ENCODE measurements around the gene ELFN1. TPM values are rescaled to one million over a fixed set of nuclear protein-coding genes. Genes with fewer than 3 reads are reported as not detected.

Gene ELFN1
- total and polyA plus RNA-seq, 10 of the 15 experiments (the other 5 are each of a cell fraction or from before 2014, with no cell fraction given), result 0.04 TPM; not detected in 9

GRCh38 chr7:1677206-1678080 is 7.4 kb downstream of the ELFN1 start (continued):
- TF ChIP-seq PAX5 (IDR thresholded peaks at IDR 0.05; ENCODE audit: borderline replicate concordance, low read depth, low read length) (no peak), BMI1 (IDR thresholded peaks at IDR 0.05; ENCODE audit: borderline replicate concordance) (no peak), NFXL1 (IDR thresholded peaks at IDR 0.05; ENCODE audit: borderline replicate concordance) (no peak), FOS (IDR thresholded peaks at IDR 0.05; ENCODE audit: borderline replicate concordance, extremely low read depth, insufficient read length) (no peak)
- TF ChIP-seq, protein P1, sequence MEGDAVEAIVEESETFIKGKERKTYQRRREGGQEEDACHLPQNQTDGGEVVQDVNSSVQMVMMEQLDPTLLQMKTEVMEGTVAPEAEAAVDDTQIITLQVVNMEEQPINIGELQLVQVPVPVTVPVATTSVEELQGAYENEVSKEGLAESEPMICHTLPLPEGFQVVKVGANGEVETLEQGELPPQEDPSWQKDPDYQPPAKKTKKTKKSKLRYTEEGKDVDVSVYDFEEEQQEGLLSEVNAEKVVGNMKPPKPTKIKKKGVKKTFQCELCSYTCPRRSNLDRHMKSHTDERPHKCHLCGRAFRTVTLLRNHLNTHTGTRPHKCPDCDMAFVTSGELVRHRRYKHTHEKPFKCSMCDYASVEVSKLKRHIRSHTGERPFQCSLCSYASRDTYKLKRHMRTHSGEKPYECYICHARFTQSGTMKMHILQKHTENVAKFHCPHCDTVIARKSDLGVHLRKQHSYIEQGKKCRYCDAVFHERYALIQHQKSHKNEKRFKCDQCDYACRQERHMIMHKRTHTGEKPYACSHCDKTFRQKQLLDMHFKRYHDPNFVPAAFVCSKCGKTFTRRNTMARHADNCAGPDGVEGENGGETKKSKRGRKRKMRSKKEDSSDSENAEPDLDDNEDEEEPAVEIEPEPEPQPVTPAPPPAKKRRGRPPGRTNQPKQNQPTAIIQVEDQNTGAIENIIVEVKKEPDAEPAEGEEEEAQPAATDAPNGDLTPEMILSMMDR (IDR thresholded peaks at IDR 0.05 in 2 of 3, conservative IDR thresholded peaks at IDR 0.05 in 1 of 3; ENCODE audit: control insufficient read depth in 2 of 3, extremely low read depth in 1 of 3, insufficient read depth in 1 of 3, low read depth in 3 of 3, low read length in 3 of 3), result no peak

- RAD21 ChIA-PET (ENCODE audit: unreplicated experiment), result no interaction called here
- Histone ChIP-seq H3K9ac (ENCODE audit: control insufficient read depth, insufficient read depth, low read length) (no peak overlapping the region), H3K9me3 (replicated peaks; ENCODE audit: control insufficient read depth, insufficient read depth, low read length) (no peaks in the 10 kb centered on the region; the same call in none of the 3 replicates), H2AFZ (ENCODE audit: control insufficient read depth, low read depth, low read length) (no peak overlapping the region), H3K27ac (ENCODE audit: control insufficient read depth, insufficient read depth) (no peak overlapping the region), H3K4me3 (no peak overlapping the region), H3K27me3 (replicated peaks in 1 of 2; ENCODE audit: control insufficient read depth in 2 of 2, insufficient read depth in 2 of 2, low read length in 1 of 2) (no peaks in the 10 kb centered on the region), H3K4me1 (ENCODE audit: control insufficient read depth, insufficient read depth, low read length) (no peaks in the 10 kb centered on the region), H3K79me2 (ENCODE audit: control insufficient read depth, insufficient read depth, low read length) (no peaks in the 10 kb centered on the region), H3K4me2 (ENCODE audit: control insufficient read depth, insufficient read depth) (no peak overlapping the region), H4K20me1 (ENCODE audit: control insufficient read depth, insufficient read depth) (no peaks in the 10 kb centered on the region), H3K36me3 (ENCODE audit: control insufficient read depth in 2 of 2, insufficient read depth in 2 of 2, low read length in 1 of 2) (no peaks in the 10 kb centered on the region)
- DNase-seq (ENCODE audit: low read depth, low spot score) (no peak), FAIRE-seq (no peak), ATAC-seq (no peak)
- intact Hi-C loops (cut with micrococcal nuclease; ENCODE audit: unreplicated experiment) (no loop called here), in situ Hi-C loops (cut with MboI) (no loop called here)
- CTCF ChIA-PET, result no interaction called here
- TF ChIP-seq ZZZ3 (IDR thresholded peaks at IDR 0.05; ENCODE audit: control insufficient read depth, insufficient read length, low read depth) (no peak), NR2C2 (IDR thresholded peaks at IDR 0.05; ENCODE audit: borderline replicate concordance, control insufficient read depth, insufficient read length, low read depth) (no peak)
- 50% methylated on average over 13 of the region's 13 CpGs for WGBS (ENCODE audit: insufficient coverage, insufficient replicate concordance, low lambda C conversion rate, missing lambda C conversion rate)
- SMC1A ChIA-PET (ENCODE audit: uncharacterized antibody, unreplicated experiment), result no interaction called here
- no TSS peak for BruUV-seq (replicated peaks)
- POLR2A ChIA-PET, result no interaction called here
Observed at GRCh38 chr7:1678081-1678543, 8.0 kb downstream of the ELFN1 start.

Measured in GM12878 (cell line).